Endothelial cell of umbilical vein (primary cell): ENCODE measurements around the gene MPND. TPM values are rescaled to one million over a fixed set of nuclear protein-coding genes. Genes with fewer than 3 reads are reported as not detected.

Source experiments
- BruUV-seq: library from RNA; stranded (reverse); fragments of 400-500 nt; replicated peaks from 2 replicates; lab custom pipeline; 2021; lab: Mats Ljungman, UMichigan
- CTCF ChIA-PET: fragments of 300-600, 350-600 bp; sonication (Branson Sonifier 250); formaldehyde crosslinking; loops from one replicate; lab custom pipeline; 2021; ENCODE audit warnings: antibody characterized with exemption, inconsistent platforms; lab: Charles Lee
- POLR2A ChIA-PET: fragments of 300-600, 350-600 bp; sonication (Branson Sonifier 250); formaldehyde crosslinking; loops from one replicate; lab custom pipeline; 2021; ENCODE audit warnings: antibody characterized with exemption, inconsistent platforms; lab: Charles Lee
- DNase-seq: peaks from one replicate; pipeline ENCODE4 v3.0.0-alpha.2; 2011; ENCODE audit warnings: low read depth, low spot score
- FAIRE-seq: peaks from 2 replicates; lab custom pipeline; 2011; peaks lifted over from hg19 to GRCh38; lab: Jason Lieb, UNC
- H2AFZ ChIP-seq: 2 replicates; pipeline ENCODE4 v1.6.0; 2012; ENCODE audit warnings: low read depth, low read length, control low read depth, inconsistent platforms
- H3K27ac ChIP-seq: 2 replicates; pipeline ENCODE4 v1.5.1; 2011; ENCODE audit warnings: low read depth, mild to moderate bottlenecking, control low read depth, low read length, moderate library complexity; ENCODE audit not compliant: insufficient read depth
- H3K27me3 ChIP-seq, 2 experiments: 2 replicates each; pipeline versions ENCODE4 v1.6.0 to v1.6.1; 2011; ENCODE audit warnings: low read length in 2 of 2, mixed read lengths in 1 of 2; ENCODE audit not compliant: control insufficient read depth in 2 of 2, insufficient read depth in 2 of 2
- H3K36me3 ChIP-seq, 2 experiments: 2 replicates in 1 of 2; 3 replicates in 1 of 2; pipeline ENCODE4 v1.5.1; 2011; ENCODE audit warnings: low read length in 2 of 2, mild to moderate bottlenecking in 1 of 2, moderate library complexity in 1 of 2; ENCODE audit not compliant: control insufficient read depth in 2 of 2, insufficient read depth in 2 of 2; ENCODE audit errors: extremely low read depth in 1 of 2
- H3K4me1 ChIP-seq: 3 replicates; pipeline ENCODE4 v1.5.1; 2011; ENCODE audit warnings: mild to moderate bottlenecking, low read length; ENCODE audit not compliant: control insufficient read depth, insufficient read depth; ENCODE audit errors: extremely low read depth
- H3K4me2 ChIP-seq: 2 replicates; pipeline ENCODE4 v1.6.1; 2011; ENCODE audit warnings: low read length, control low read depth, mixed read lengths; ENCODE audit not compliant: insufficient read depth
- H3K4me3 ChIP-seq, 3 experiments: fragments of 200-600 bp in 1 of 3; sonication (generic), shearing (Covaris generic) in 1 of 3; replicated peaks in 1 of 3; 2 replicates each; pipeline ENCODE4 v1.5.1; 2011 to 2016; ENCODE audit warnings: control low read depth in 3 of 3, low read length in 3 of 3, mild to moderate bottlenecking in 2 of 3, inconsistent platforms in 1 of 3, low read depth in 1 of 3, moderate library complexity in 1 of 3; ENCODE audit not compliant: insufficient read depth in 1 of 3
- H3K79me2 ChIP-seq: 2 replicates; pipeline ENCODE4 v1.6.0; 2012; ENCODE audit warnings: low read length, inconsistent platforms; ENCODE audit not compliant: control insufficient read depth, insufficient read depth
- H3K9ac ChIP-seq: replicated peaks from 2 replicates; pipeline ENCODE3; 2011; ENCODE audit warnings: low read length, control low read depth; ENCODE audit not compliant: insufficient read depth; ENCODE audit errors: extremely low read depth
- H3K9me1 ChIP-seq: replicated peaks from 3 replicates; pipeline ENCODE4 v1.6.0; 2011; ENCODE audit warnings: mild to moderate bottlenecking, low read length; ENCODE audit not compliant: control insufficient read depth, insufficient read depth; ENCODE audit errors: extremely low read depth
- H3K9me3 ChIP-seq: replicated peaks from 2 replicates; pipeline ENCODE4 v1.5.1; 2012; ENCODE audit warnings: low read length, inconsistent platforms; ENCODE audit not compliant: control insufficient read depth, insufficient read depth
- H4K20me1 ChIP-seq: replicated peaks from 2 replicates; pipeline ENCODE3; 2011; ENCODE audit warnings: mild to moderate bottlenecking, low read length; ENCODE audit not compliant: control insufficient read depth, insufficient read depth; ENCODE audit errors: extremely low read depth
- EZH2 ChIP-seq: IDR thresholded peaks from 2 replicates; pipeline ENCODE4 v1.6.1; 2012; ENCODE audit warnings: borderline replicate concordance, low read depth, mild to moderate bottlenecking, moderate library complexity, low read length, inconsistent platforms; ENCODE audit not compliant: severe bottlenecking
- FOS ChIP-seq: IDR thresholded peaks from 2 replicates; pipeline ENCODE4 v1.6.1; 2011; ENCODE audit warnings: mild to moderate bottlenecking, low read length, moderate library complexity, borderline replicate concordance; ENCODE audit not compliant: insufficient read depth
- GATA2 ChIP-seq: IDR thresholded peaks from 2 replicates; pipeline ENCODE4 v1.7.0; 2011; ENCODE audit warnings: low read depth, mild to moderate bottlenecking, moderate library complexity, mixed read lengths, low read length; ENCODE audit not compliant: insufficient read length, insufficient read depth
- JUN ChIP-seq: IDR thresholded peaks from 2 replicates; pipeline ENCODE4 v1.6.1; 2011; ENCODE audit warnings: borderline replicate concordance, low read depth; ENCODE audit not compliant: insufficient read length, insufficient read depth
- MYC ChIP-seq: IDR thresholded peaks from one replicate; pipeline ENCODE4 v1.6.1; 2011; ENCODE audit warnings: mild to moderate bottlenecking, low read depth, low read length
- POLR2A ChIP-seq: IDR thresholded peaks from 2 replicates; pipeline ENCODE4 v1.6.1; 2012; ENCODE audit warnings: low read depth, mild to moderate bottlenecking, control low read depth, low read length
- POLR2AphosphoS5 ChIP-seq: IDR thresholded peaks from 2 replicates; pipeline ENCODE4 v1.6.1; 2012; ENCODE audit warnings: low read depth, mild to moderate bottlenecking, control low read depth, low read length, moderate library complexity; ENCODE audit not compliant: insufficient read depth
- dilution Hi-C: fragments of 300-500 bp; cut with MboI; formaldehyde crosslinking; loops from one replicate; pipeline ENCODE4 v1.15.0; 2019; ENCODE audit warnings: low sequenced_read_pairs; ENCODE audit not compliant: extremely low pct_ligation_motif_present
- intact Hi-C: fragments of 100-400 bp; cut with micrococcal nuclease; formaldehyde crosslinking; loops from one replicate; pipeline ENCODE4 v1.10.0; 2022
- polyA plus RNA-seq, 4 experiments: library from polyadenylated mRNA; depleted of rRNA in 3 of 4; stranded (reverse) in 3 of 4; unstranded in 1 of 4; fragments of >200 nt; gene quantifications; 2 replicates each; pipeline versions ENCODE4 v1.2.1 to v1.2.3, GENCODE V29; 2011 to 2012; ENCODE audit warnings: missing spikeins in 1 of 4
- total RNA-seq: library from RNA; stranded (reverse); gene quantifications from 2 replicates; pipeline ENCODE4 v1.2.3, GENCODE V29; 2021
- TF ChIP-seq, protein P1 (sequence below), 2 donors: IDR thresholded peaks; 1 replicate in 1 of 2; 2 replicates in 1 of 2; pipeline ENCODE4 v1.5.1; 2011; ENCODE audit warnings: low read length in 2 of 2, mild to moderate bottlenecking in 2 of 2, moderate library complexity in 2 of 2, control low read depth in 1 of 2, inconsistent platforms in 1 of 2, low read depth in 1 of 2; ENCODE audit not compliant: insufficient read depth in 1 of 2; ENCODE audit errors: extremely low read depth in 1 of 2
- TF ChIP-seq, protein P2 (sequence below): IDR thresholded peaks from 2 replicates; pipeline ENCODE4 v1.6.1; 2011; ENCODE audit not compliant: insufficient read depth, insufficient read length

MPND gene
- total and polyA plus RNA-seq, 2 donors (not counting 3 experiments of a cell fraction or from before 2014, with no cell fraction given): 14.8 to 21.1 TPM

DNA sequence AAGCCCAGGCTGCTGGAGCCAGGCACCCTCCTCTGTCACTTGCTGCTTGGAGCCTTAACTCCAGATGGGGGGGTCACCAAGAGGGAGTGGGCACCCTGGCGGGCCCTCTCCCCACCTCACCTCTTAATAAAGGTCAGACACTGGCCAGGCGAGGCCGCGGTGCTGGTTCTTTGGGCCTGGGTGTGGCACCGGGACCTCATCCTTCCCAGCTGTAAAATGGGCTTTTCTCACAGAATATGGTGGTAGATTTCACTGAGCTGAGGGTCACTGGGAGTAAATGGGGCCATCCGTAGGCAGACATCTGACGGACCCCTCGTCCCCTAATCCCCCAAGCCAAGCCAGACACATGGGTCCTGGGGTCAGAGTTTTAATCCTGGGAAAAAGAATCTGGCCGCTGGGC, 19.7 kb upstream of the MPND start:
- no peaks in the 10 kb centered on the region for H3K79me2 ChIP-seq
- dilution Hi-C loops (no loop called here), intact Hi-C loops (no loop called here)
- no peak for TF ChIP-seq MYC
- TF ChIP-seq FOS: no peak
- TF ChIP-seq, protein P1, sequence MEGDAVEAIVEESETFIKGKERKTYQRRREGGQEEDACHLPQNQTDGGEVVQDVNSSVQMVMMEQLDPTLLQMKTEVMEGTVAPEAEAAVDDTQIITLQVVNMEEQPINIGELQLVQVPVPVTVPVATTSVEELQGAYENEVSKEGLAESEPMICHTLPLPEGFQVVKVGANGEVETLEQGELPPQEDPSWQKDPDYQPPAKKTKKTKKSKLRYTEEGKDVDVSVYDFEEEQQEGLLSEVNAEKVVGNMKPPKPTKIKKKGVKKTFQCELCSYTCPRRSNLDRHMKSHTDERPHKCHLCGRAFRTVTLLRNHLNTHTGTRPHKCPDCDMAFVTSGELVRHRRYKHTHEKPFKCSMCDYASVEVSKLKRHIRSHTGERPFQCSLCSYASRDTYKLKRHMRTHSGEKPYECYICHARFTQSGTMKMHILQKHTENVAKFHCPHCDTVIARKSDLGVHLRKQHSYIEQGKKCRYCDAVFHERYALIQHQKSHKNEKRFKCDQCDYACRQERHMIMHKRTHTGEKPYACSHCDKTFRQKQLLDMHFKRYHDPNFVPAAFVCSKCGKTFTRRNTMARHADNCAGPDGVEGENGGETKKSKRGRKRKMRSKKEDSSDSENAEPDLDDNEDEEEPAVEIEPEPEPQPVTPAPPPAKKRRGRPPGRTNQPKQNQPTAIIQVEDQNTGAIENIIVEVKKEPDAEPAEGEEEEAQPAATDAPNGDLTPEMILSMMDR (IDR thresholded peaks at IDR 0.05; ENCODE audit: extremely low read depth in 1 of 2, insufficient read depth in 1 of 2, low read depth in 1 of 2, low read length in 2 of 2): no peak
- no peak for TF ChIP-seq POLR2AphosphoS5
- no peak for TF ChIP-seq EZH2
- no peak for TF ChIP-seq POLR2A
- no peak for TF ChIP-seq JUN
- no peak for TF ChIP-seq GATA2
- TF ChIP-seq, protein P2, sequence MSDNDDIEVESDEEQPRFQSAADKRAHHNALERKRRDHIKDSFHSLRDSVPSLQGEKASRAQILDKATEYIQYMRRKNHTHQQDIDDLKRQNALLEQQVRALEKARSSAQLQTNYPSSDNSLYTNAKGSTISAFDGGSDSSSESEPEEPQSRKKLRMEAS: no peak
- no peak overlapping the region for H3K9ac ChIP-seq
- no TSS peak for BruUV-seq
- H3K9me3 ChIP-seq: no peaks in the 10 kb centered on the region
- H3K4me2 ChIP-seq: no peak overlapping the region
- no peaks in the 10 kb centered on the region for H4K20me1 ChIP-seq
- POLR2A ChIA-PET: no interaction called here
- CTCF ChIA-PET: interaction anchor here (1.0 kb wide), 1 partner anchor 46 kb away, joined by 3 read pairs; no protein-coding TSS in a partner anchor
- no peak overlapping the region for H3K4me3 ChIP-seq
- DNase-seq (no peak), FAIRE-seq (no peak)
- no peaks in the 10 kb centered on the region for H3K27me3 ChIP-seq
- H3K36me3 ChIP-seq: no peaks in the 10 kb centered on the region
- no peak overlapping the region for H3K27ac ChIP-seq
- no peak overlapping the region for H2AFZ ChIP-seq
- no peaks in the 10 kb centered on the region for H3K9me1 ChIP-seq
- peaks cover 3% of the 10 kb centered on the region for H3K4me1 ChIP-seq
